ENCODE measurements around the gene ANKRD28. TPM values are rescaled to one million over a fixed set of nuclear protein-coding genes. Genes with fewer than 3 reads are reported as not detected.

Gene ANKRD28
- total RNA-seq, 1 donor from 2014 or later = 63.7 TPM

DNA sequence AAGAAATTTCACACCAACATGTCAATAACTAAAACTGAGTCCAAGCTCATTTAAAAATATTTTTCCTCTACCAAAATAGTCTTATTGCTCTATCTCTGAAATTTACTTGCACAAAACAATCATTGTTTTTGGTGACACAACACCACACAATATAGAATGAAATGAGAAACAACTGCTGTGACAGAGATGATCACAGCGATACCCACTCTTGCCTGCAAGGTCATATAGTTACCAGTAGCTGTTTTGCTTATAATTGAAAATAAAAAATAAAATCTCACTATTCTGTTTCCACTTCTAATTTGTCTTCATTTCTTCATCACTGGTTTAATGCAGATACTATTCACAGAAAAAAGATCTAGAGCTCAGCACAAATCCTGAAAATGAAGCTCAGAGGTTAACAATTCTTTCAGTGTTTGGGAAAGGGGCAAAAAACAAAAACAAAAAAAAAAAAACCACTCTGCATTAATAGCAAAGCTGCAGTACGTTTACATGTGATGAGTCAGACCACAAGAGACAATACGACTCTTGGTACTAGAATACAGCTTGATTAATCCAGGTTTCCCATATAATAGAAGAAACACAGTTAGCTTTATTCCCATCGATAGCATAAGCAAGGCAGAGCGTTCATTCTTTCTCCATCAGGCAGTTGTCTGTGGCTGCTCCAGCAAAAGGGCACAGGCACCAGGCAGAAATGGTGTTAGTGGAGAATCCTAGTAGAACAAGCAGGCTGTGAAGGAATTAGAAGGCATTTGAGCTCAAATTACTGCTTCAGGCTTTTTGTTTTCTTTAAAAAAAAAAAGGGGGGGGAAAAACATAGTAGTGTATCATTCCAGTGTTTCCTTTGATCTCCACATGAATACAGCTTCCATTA is 773 bp downstream of the ANKRD28 start:
- H3K9me3 Mint-ChIP-seq (ENCODE audit: low read depth) = no peaks in the 10 kb centered on the region
- H3K36me3 Mint-ChIP-seq (ENCODE audit: insufficient read depth) = peaks cover 9% of the 10 kb centered on the region
- H3K27me3 Mint-ChIP-seq = no peaks in the 10 kb centered on the region
- TF ChIP-seq, protein P1, sequence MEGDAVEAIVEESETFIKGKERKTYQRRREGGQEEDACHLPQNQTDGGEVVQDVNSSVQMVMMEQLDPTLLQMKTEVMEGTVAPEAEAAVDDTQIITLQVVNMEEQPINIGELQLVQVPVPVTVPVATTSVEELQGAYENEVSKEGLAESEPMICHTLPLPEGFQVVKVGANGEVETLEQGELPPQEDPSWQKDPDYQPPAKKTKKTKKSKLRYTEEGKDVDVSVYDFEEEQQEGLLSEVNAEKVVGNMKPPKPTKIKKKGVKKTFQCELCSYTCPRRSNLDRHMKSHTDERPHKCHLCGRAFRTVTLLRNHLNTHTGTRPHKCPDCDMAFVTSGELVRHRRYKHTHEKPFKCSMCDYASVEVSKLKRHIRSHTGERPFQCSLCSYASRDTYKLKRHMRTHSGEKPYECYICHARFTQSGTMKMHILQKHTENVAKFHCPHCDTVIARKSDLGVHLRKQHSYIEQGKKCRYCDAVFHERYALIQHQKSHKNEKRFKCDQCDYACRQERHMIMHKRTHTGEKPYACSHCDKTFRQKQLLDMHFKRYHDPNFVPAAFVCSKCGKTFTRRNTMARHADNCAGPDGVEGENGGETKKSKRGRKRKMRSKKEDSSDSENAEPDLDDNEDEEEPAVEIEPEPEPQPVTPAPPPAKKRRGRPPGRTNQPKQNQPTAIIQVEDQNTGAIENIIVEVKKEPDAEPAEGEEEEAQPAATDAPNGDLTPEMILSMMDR (IDR thresholded peaks at IDR 0.05; ENCODE audit: unreplicated experiment) = no peak
- no peak overlapping the region for H3K4me3 Mint-ChIP-seq (ENCODE audit: low read depth)
- DNase-seq (ENCODE audit: low spot score, unreplicated experiment) = no peak
- H3K27ac Mint-ChIP-seq = peak overlapping the region; percentile 91
- peaks cover 22% of the 10 kb centered on the region for H3K4me1 Mint-ChIP-seq (ENCODE audit: low read depth)

DNA sequence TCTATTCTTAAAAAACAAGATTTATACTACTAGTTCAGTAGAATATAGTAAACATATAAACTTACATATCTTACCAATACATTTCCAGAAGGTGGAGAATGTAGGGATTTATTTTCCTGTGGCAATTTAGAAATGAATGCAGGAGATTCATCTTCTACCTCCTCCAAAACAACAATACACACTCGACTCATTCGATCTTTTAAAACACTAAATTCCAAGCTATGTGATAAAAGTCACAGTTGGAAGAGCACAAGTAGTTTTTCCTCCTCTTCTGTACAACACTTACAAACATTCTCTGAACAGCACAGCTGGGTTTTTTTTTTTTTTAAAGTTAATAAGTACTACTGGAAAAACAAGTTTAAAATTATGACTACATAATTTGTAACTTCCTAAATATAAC is 1.4 kb downstream of the ANKRD28 start:
- H3K27ac Mint-ChIP-seq = no peak overlapping the region
- peaks cover 5% of the 10 kb centered on the region for H3K9me3 Mint-ChIP-seq (ENCODE audit: low read depth)

DNA sequence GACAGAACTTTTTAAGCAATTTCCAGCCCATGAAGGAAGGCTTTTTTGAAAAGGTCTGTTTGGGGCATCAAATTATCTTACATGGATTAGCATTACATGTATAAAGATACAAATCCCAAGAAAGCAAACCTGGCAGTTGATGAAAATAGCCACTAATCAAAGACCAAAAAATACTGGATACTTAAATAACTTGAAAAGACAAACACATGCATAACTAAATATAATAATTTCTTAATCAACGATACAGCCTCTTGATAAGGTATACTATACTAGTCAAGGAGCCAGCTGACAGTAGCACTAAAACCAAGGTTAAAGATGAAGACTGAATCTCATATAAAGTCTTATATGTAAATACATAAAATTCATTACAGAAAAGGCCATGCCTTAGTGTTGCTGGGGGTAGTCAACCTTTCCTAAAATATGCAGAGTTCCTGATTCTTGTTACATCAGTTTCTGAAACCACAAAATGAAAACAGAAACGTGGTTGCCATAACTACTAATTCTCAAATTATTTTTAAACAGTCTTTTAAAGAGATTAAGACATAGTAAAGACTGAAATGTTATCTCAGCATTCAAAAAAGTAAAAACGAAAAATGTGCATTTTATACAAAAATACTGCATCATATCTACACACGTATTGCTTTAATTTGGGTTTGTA is 2.0 kb downstream of the ANKRD28 start:
- Mint-ChIP-seq H3K4me3 (ENCODE audit: low read depth) (no peak overlapping the region), H3K36me3 (ENCODE audit: insufficient read depth) (peaks cover 21% of the 10 kb centered on the region), H3K27me3 (no peaks in the 10 kb centered on the region), H3K4me1 (ENCODE audit: low read depth) (peaks cover 22% of the 10 kb centered on the region), H3K27ac (no peak overlapping the region), H3K9me3 (ENCODE audit: low read depth) (peaks cover 8% of the 10 kb centered on the region)
- no peak for DNase-seq (ENCODE audit: low spot score, unreplicated experiment)
- TF ChIP-seq, protein P1 (IDR thresholded peaks at IDR 0.05; ENCODE audit: unreplicated experiment) = no peak

More for the DNA sequence above, 1.4 kb downstream of the ANKRD28 start:
- no peak for DNase-seq (ENCODE audit: low spot score, unreplicated experiment)
- H3K4me1 Mint-ChIP-seq (ENCODE audit: low read depth) = peaks cover 22% of the 10 kb centered on the region
- peaks cover 16% of the 10 kb centered on the region for H3K36me3 Mint-ChIP-seq (ENCODE audit: insufficient read depth)
- H3K27me3 Mint-ChIP-seq = no peaks in the 10 kb centered on the region
- H3K4me3 Mint-ChIP-seq (ENCODE audit: low read depth) = no peak overlapping the region
- TF ChIP-seq, protein P1 (IDR thresholded peaks at IDR 0.05; ENCODE audit: unreplicated experiment) = no peak

DNA sequence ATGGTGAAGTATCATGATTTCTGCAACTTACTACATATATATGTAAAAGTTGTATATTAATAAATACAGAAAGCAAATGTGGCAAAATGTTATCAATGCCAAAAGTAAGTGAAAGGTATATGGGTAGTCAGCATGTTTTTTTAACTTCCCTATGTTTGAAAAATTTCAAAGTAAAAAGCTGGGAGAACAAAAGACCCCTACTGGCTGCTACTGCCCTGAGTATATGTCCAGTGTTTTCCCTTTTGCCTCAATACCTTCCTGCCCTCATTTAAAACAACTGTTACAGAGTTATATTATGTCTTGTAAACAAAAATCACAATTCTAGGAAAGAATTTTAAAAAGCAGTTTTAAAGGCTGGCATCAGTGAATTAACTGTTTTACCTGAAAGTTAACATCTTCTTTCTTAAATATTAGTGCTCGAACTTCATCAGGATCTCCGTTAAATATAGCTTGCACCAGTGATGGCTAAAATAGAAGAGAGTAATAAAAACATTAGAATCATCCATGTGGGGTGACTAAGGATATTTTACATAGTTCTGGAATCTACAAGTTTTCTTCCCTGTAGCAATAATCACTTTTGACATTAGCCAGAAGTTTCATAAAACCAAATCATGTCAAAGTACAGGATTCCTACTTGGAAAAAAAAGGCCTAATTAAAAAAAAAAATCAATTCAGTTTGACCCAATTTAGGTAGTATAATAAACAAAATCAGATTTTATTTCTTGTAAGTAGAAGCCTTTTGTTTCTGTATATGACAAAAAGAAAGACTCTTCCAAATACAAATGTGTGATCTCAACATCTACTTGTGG is 2.7 kb downstream of the ANKRD28 start:
- H3K27me3 Mint-ChIP-seq = no peaks in the 10 kb centered on the region
- H3K9me3 Mint-ChIP-seq (ENCODE audit: low read depth) = peaks cover 8% of the 10 kb centered on the region
- no peak for DNase-seq (ENCODE audit: low spot score, unreplicated experiment)
- TF ChIP-seq, protein P1 (IDR thresholded peaks at IDR 0.05; ENCODE audit: unreplicated experiment) = no peak
- H3K4me3 Mint-ChIP-seq (ENCODE audit: low read depth) = no peak overlapping the region
- peaks cover 26% of the 10 kb centered on the region for H3K36me3 Mint-ChIP-seq (ENCODE audit: insufficient read depth)
- peaks cover 22% of the 10 kb centered on the region for H3K4me1 Mint-ChIP-seq (ENCODE audit: low read depth)
- H3K27ac Mint-ChIP-seq = no peak overlapping the region

DNA sequence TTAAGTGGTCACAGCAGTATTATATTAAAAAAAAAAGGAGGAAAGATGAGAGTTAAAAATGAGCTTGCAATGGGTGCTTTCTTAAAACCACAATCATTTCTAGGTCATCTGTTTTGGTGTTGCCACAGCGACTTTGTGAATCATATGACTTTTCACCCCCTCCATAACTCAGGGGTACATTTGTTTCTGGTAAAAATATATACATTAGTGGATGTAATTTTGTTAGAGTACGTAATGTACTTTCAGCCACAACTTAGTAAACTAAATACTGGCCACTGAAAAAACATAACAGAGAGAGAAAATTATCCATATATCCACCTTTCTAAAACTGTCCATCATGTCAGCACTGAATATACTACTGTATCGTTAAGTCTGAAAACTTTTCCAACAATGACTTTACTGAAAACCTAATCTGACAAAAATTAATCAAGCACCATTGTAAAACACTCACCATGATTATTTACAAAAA is 3.4 kb downstream of the ANKRD28 start:
- Mint-ChIP-seq H3K4me1 (ENCODE audit: low read depth) (peaks cover 20% of the 10 kb centered on the region), H3K9me3 (ENCODE audit: low read depth) (peaks cover 8% of the 10 kb centered on the region), H3K27ac (no peak overlapping the region), H3K27me3 (no peaks in the 10 kb centered on the region), H3K4me3 (ENCODE audit: low read depth) (no peak overlapping the region), H3K36me3 (ENCODE audit: insufficient read depth) (peaks cover 28% of the 10 kb centered on the region)
- no peak for DNase-seq (ENCODE audit: low spot score, unreplicated experiment)
- TF ChIP-seq, protein P1 (IDR thresholded peaks at IDR 0.05; ENCODE audit: unreplicated experiment) = no peak
